ENCODE data around the gene VPS4A. TPM values are rescaled to one million over a fixed set of nuclear protein-coding genes. Genes with fewer than 3 reads are reported as not detected.

VPS4A gene
- polyA plus RNA-seq, 3 donors: 18.2 to 25.7 (median 21.8) TPM

- Histone ChIP-seq H4K20me1 (ENCODE audit: insufficient read depth, low read length) (peaks cover 84% of the 10 kb centered on the region), H3K4me2 (replicated peaks; ENCODE audit: extremely low read depth, low read length, poor library complexity, severe bottlenecking) (no peak overlapping the region), H3K4me3 (replicated peaks in 1 of 3; ENCODE audit: low read depth in 2 of 3, low read length in 3 of 3) (no peak overlapping the region), H3K9me3 (replicated peaks in 1 of 2; ENCODE audit: control insufficient read depth in 1 of 2, insufficient read depth in 1 of 2, low read length in 2 of 2) (no peaks in the 10 kb centered on the region), H2AFZ (ENCODE audit: insufficient read depth, low read depth, low read length, poor library complexity, severe bottlenecking) (no peak overlapping the region), H3K36me3 (replicated peaks in 1 of 2; ENCODE audit: control insufficient read depth in 1 of 2, insufficient read depth in 2 of 2, low read length in 2 of 2) (peaks cover 64 to 82% of the 10 kb centered on the region in 2 donors), H3K27me3 (ENCODE audit: control insufficient read depth in 2 of 2, insufficient read depth in 2 of 2, low read length in 2 of 2) (no peaks in the 10 kb centered on the region), H3K79me2 (ENCODE audit: insufficient read depth, low read length) (peaks cover 69% of the 10 kb centered on the region), H3K27ac (ENCODE audit: low read depth in 1 of 2, low read length in 2 of 2) (peak overlapping the region in 1 of 2 donors; percentile 26), H3K9ac (ENCODE audit: insufficient read depth, low read length, poor library complexity, severe bottlenecking) (no peak overlapping the region), H3K4me1 (ENCODE audit: control insufficient read depth in 1 of 2, insufficient read depth in 2 of 2, low read length in 2 of 2) (peaks cover 7 to 16% of the 10 kb centered on the region in 2 donors)
- peak overlapping the region in 3 of 7 donors; percentile 9 to 43 (median 33) for H3K27ac Mint-ChIP-seq
- WGBS (ENCODE audit: insufficient coverage): 81% methylated on average over 3 of the region's 10 CpGs
- H3K4me1 Mint-ChIP-seq: peaks cover 29% of the 10 kb centered on the region
- intact Hi-C loops (cut with micrococcal nuclease): no loop called here
- peaks cover 61 to 85% of the 10 kb centered on the region in 2 donors for H3K36me3 Mint-ChIP-seq
- TF ChIP-seq CTCF (IDR thresholded peaks at IDR 0.05): no peak
- DNase-seq: no peak
- H3K4me3 Mint-ChIP-seq: no peak overlapping the region
- peaks cover 0 to 1% (median 1%) of the 10 kb centered on the region in 3 donors for H3K27me3 Mint-ChIP-seq (ENCODE audit: low read depth in 3 of 3)
- H3K9me3 Mint-ChIP-seq: no peaks in the 10 kb centered on the region
Measured at GRCh38 chr16:69324585-69325253, 13.6 kb downstream of the VPS4A start.

GRCh38 chr16:69325784-69326171, 14.6 kb downstream of the VPS4A start:
- no peak overlapping the region for H3K4me2 ChIP-seq (replicated peaks; ENCODE audit: extremely low read depth, low read length, poor library complexity, severe bottlenecking)
- 96% methylated on average over 6 of the region's 6 CpGs for WGBS (ENCODE audit: insufficient coverage)
- H3K4me1 Mint-ChIP-seq: peaks cover 30% of the 10 kb centered on the region
- no peak overlapping the region for H3K4me3 Mint-ChIP-seq
- peaks cover 70% of the 10 kb centered on the region for H3K79me2 ChIP-seq (ENCODE audit: insufficient read depth, low read length)
- H3K4me3 ChIP-seq (replicated peaks in 1 of 3; ENCODE audit: low read depth in 2 of 3, low read length in 3 of 3): no peak overlapping the region
- no peak overlapping the region for H2AFZ ChIP-seq (ENCODE audit: insufficient read depth, low read depth, low read length, poor library complexity, severe bottlenecking)
- no peak for TF ChIP-seq CTCF (IDR thresholded peaks at IDR 0.05)
- H3K9me3 Mint-ChIP-seq: no peaks in the 10 kb centered on the region
- DNase-seq: no peak
- peak overlapping the region in 1 of 2 donors; percentile 31 for H3K27ac ChIP-seq (ENCODE audit: low read depth in 1 of 2, low read length in 2 of 2)
- H3K36me3 Mint-ChIP-seq: peaks cover 55 to 75% of the 10 kb centered on the region in 2 donors
- H3K36me3 ChIP-seq (replicated peaks in 1 of 2; ENCODE audit: control insufficient read depth in 1 of 2, insufficient read depth in 2 of 2, low read length in 2 of 2): peaks cover 53 to 72% of the 10 kb centered on the region in 2 donors
- H3K4me1 ChIP-seq (ENCODE audit: control insufficient read depth in 1 of 2, insufficient read depth in 2 of 2, low read length in 2 of 2): peaks cover 10 to 24% of the 10 kb centered on the region in 2 donors
- peak overlapping the region in 2 of 7 donors; percentile 52 to 59 for H3K27ac Mint-ChIP-seq
- no peak overlapping the region for H3K9ac ChIP-seq (ENCODE audit: insufficient read depth, low read length, poor library complexity, severe bottlenecking)
- H3K27me3 Mint-ChIP-seq (ENCODE audit: low read depth in 3 of 3): peaks cover 0 to 1% (median 1%) of the 10 kb centered on the region in 3 donors
- intact Hi-C loops (cut with micrococcal nuclease): no loop called here
- H3K27me3 ChIP-seq (ENCODE audit: control insufficient read depth in 2 of 2, insufficient read depth in 2 of 2, low read length in 2 of 2): no peaks in the 10 kb centered on the region
- peaks cover 79% of the 10 kb centered on the region for H4K20me1 ChIP-seq (ENCODE audit: insufficient read depth, low read length)
- H3K9me3 ChIP-seq (replicated peaks in 1 of 2; ENCODE audit: control insufficient read depth in 1 of 2, insufficient read depth in 1 of 2, low read length in 2 of 2): no peaks in the 10 kb centered on the region

All from CD14-positive monocyte (primary cell).